HepG2 (cell line): Measurements from ENCODE around the gene CABLES2. TPM values are rescaled to one million over a fixed set of nuclear protein-coding genes. Genes with fewer than 3 reads are reported as not detected.

ENCODE experiments used
- CTCF ChIP-seq: sonication (generic); formaldehyde crosslinking; IDR thresholded peaks from 2 replicates; pipeline ENCODE4 v1.5.0; 2020; ENCODE audit warnings: mild to moderate bottlenecking, missing genetic modification reagents, moderate library complexity
- FOXK2 ChIP-seq: fragments of 450-650 bp; IDR thresholded peaks from 2 replicates; pipeline ENCODE4 v1.6.1; 2016
- HDAC2 ChIP-seq: sonication (generic); formaldehyde crosslinking; IDR thresholded peaks from 2 replicates; pipeline ENCODE4 v1.4.0; 2020; ENCODE audit warnings: missing genetic modification reagents
- IRX3 ChIP-seq: sonication (generic); formaldehyde crosslinking; IDR thresholded peaks from 2 replicates; pipeline ENCODE4 v1.8.1; 2023; ENCODE audit warnings: mild to moderate bottlenecking, low read depth, missing genetic modification reagents, borderline replicate concordance
- KLF9 ChIP-seq: IDR thresholded peaks from 2 replicates; pipeline ENCODE4 v1.6.1; 2016; ENCODE audit warnings: low read depth
- KMT2A ChIP-seq: sonication (generic); formaldehyde crosslinking; IDR thresholded peaks from 2 replicates; pipeline ENCODE4 v1.4.0; 2020; ENCODE audit warnings: missing genetic modification reagents
- MLXIP ChIP-seq: sonication (generic); formaldehyde crosslinking; IDR thresholded peaks from 2 replicates; pipeline ENCODE4 v1.9.0; 2021; ENCODE audit warnings: missing genetic modification reagents, borderline replicate concordance
- NFYB ChIP-seq: sonication (generic); formaldehyde crosslinking; IDR thresholded peaks from 2 replicates; pipeline ENCODE4 v1.4.0; 2020; ENCODE audit warnings: missing genetic modification reagents
- SETDB1 ChIP-seq: sonication (generic); formaldehyde crosslinking; IDR thresholded peaks from 2 replicates; pipeline ENCODE4 v1.5.1; 2020; ENCODE audit warnings: missing genetic modification reagents, mild to moderate bottlenecking, borderline replicate concordance
- SMAD3 ChIP-seq: sonication (generic); formaldehyde crosslinking; IDR thresholded peaks from 2 replicates; pipeline ENCODE4 v1.4.0; 2020; ENCODE audit warnings: missing genetic modification reagents
- ZNF143 ChIP-seq: sonication (generic); formaldehyde crosslinking; IDR thresholded peaks from 2 replicates; pipeline ENCODE4 v1.4.0; 2020; ENCODE audit warnings: missing genetic modification reagents
- ZNF318 ChIP-seq: sonication (generic); formaldehyde crosslinking; IDR thresholded peaks from 2 replicates; pipeline ENCODE4 v1.4.0; 2020; ENCODE audit warnings: mild to moderate bottlenecking, missing genetic modification reagents
- ZNF343 ChIP-seq: sonication (generic); formaldehyde crosslinking; IDR thresholded peaks from 2 replicates; pipeline ENCODE4 v1.4.0; 2020; ENCODE audit warnings: mild to moderate bottlenecking, missing genetic modification reagents
- ZNF816 ChIP-seq: sonication (generic); formaldehyde crosslinking; IDR thresholded peaks from 2 replicates; pipeline ENCODE4 v1.8.0; 2022; ENCODE audit warnings: missing genetic modification reagents, mild to moderate bottlenecking, borderline replicate concordance
- ZSCAN29 ChIP-seq: sonication (generic); formaldehyde crosslinking; conservative IDR thresholded peaks from 2 replicates; pipeline ENCODE4 v1.4.0; 2020; ENCODE audit warnings: mild to moderate bottlenecking, missing genetic modification reagents
- ZSCAN31 ChIP-seq: sonication (generic); formaldehyde crosslinking; IDR thresholded peaks from 2 replicates; pipeline ENCODE4 v1.5.0; 2020; ENCODE audit warnings: low read depth, mild to moderate bottlenecking, missing genetic modification reagents
- polyA plus RNA-seq, 8 experiments: library from polyadenylated mRNA; depleted of rRNA in 3 of 8; stranded (reverse) in 7 of 8; unstranded in 1 of 8; fragments of >200 nt; fragmentation: Illumina TruSeq in 4 of 8; extraction: Trizol in 4 of 8; gene quantifications; 2 replicates each; pipeline versions ENCODE4 v1.2.1 to v1.2.3, GENCODE V29; 2011 to 2016; ENCODE audit warnings: low read depth in 4 of 8, missing spikeins in 1 of 8, mixed read lengths in 1 of 8; ENCODE audit not compliant: insufficient read depth in 1 of 8
- total RNA-seq, 5 experiments: library from RNA; depleted of rRNA; stranded (reverse); fragments of >200 nt; fragmentation: Illumina TruSeq; extraction: Trizol; gene quantifications; 2 replicates each; pipeline ENCODE4 v1.2.3, GENCODE V29; 2016; ENCODE audit warnings: low read depth in 1 of 5

Gene CABLES2
- total and polyA plus RNA-seq, 2 of the 13 experiments (the other 11 are each of a cell fraction or from before 2014, with no cell fraction given) = 5.2 to 9.7 TPM

- TF ChIP-seq MLXIP (CRISPR knock-in tag) (no peak), ZNF143 (CRISPR knock-in tag) (no peak), ZSCAN31 (no peak), HDAC2 (CRISPR knock-in tag) (peak; percentile 19; the same call in 1 of the 2 replicates), ZNF343 (CRISPR knock-in tag) (0 out of 2 replicates have a peak, but pooled peaks have one; percentile 30), ZSCAN29 (CRISPR knock-in tag) (no peak), KMT2A (CRISPR knock-in tag) (peak; percentile 75), NFYB (CRISPR knock-in tag) (no peak), SETDB1 (CRISPR knock-in tag) (no peak), IRX3 (CRISPR knock-in tag) (no peak; the same call in 1 of the 2 replicates), FOXK2 (no peak), ZNF318 (CRISPR knock-in tag) (peak; percentile 69; the same call in 1 of the 2 replicates), KLF9 (CRISPR knock-in tag) (0 out of 2 replicates have a peak, but pooled peaks have one; percentile 56), CTCF (CRISPR knock-in tag) (peak; percentile 100), SMAD3 (CRISPR knock-in tag) (peak; percentile 73; the same call in 1 of the 2 replicates), ZNF816 (no peak)
Measured at GRCh38 chr20:62382306-62383198, 24.5 kb downstream of the CABLES2 start (continued).
